Adipose tissue (tissue), 3 donors: ENCODE results near the gene TCL1B. TPM values are rescaled to one million over a fixed set of nuclear protein-coding genes. Genes with fewer than 3 reads are reported as not detected.

ENCODE experiments used
- H3K27ac ChIP-seq: one replicate; pipeline ENCODE4 v1.5.1; 2013; ENCODE audit warnings: low read depth, low read length
- WGBS, 3 donors: extraction: QIAGEN DNeasy Blood & Tissue Kit; methylation state at CpG; one replicate each; pipeline ENCODE4 v1.1.7; 2013; 5-methylcytosine and 5-hydroxymethylcytosine counted together
- polyA plus RNA-seq, 3 donors: library from polyadenylated mRNA; stranded (reverse); fragments of 200-250 nt; gene quantifications; one replicate each; pipeline ENCODE4 v1.2.3, GENCODE V29; 2013
- donor health status: healthy with polysubstance abuse.
- donor health status: Bipolar disorder and iron deficiency.
- donor health status: healthy.

The TCL1B gene
- polyA plus RNA-seq, result not detected

GRCh38 chr14:95685978-95686922, at the start of gene TCL1B:
TSS of gene TCL1B (plus strand) at chr14:95686426. CDS start at chr14:95686468, 42 bp downstream.
- 85 to 87% (median 86%) methylated on average over 24 to 35 of the region's 38 CpGs for WGBS, 3 donors
- H3K27ac ChIP-seq, result no peak within 1 kb of the TSS

- H3K27ac ChIP-seq, result no peak overlapping the region
- 88 to 90% (median 89%) methylated on average over 3 of the region's 3 CpGs for WGBS, 3 donors
Observed at GRCh38 chr14:95644981-95645380, 41.2 kb upstream of the TCL1B start.

- H3K27ac ChIP-seq, result no peak overlapping the region
- WGBS, 3 donors, result 81 to 85% (median 83%) methylated on average over 10 of the region's 10 CpGs
Observed at GRCh38 chr14:95645389-95645996, 40.7 kb upstream of the TCL1B start.

GRCh38 chr14:95647926-95648325, 38.3 kb upstream of the TCL1B start:
- WGBS, 3 donors, result 60 to 73% (median 72%) methylated on average over 3 of the region's 3 CpGs
- no peak overlapping the region for H3K27ac ChIP-seq

GRCh38 chr14:95649230-95649629, 37.0 kb upstream of the TCL1B start:
- H3K27ac ChIP-seq, result no peak overlapping the region
- WGBS, 3 donors, result 63 to 83% (median 79%) methylated on average over 7 of the region's 7 CpGs

- H3K27ac ChIP-seq, result no peak overlapping the region
- 65 to 87% (median 70%) methylated on average over 7 of the region's 7 CpGs for WGBS, 3 donors
Observed at GRCh38 chr14:95651028-95651427, 35.2 kb upstream of the TCL1B start.

- WGBS, 3 donors, result 52 to 55% (median 53%) methylated on average over 5 of the region's 5 CpGs
- no peak overlapping the region for H3K27ac ChIP-seq
Observed at GRCh38 chr14:95651821-95652583, 34.2 kb upstream of the TCL1B start.

- no peak overlapping the region for H3K27ac ChIP-seq
- WGBS, 3 donors, result 64 to 79% (median 69%) methylated on average over 2 of the region's 2 CpGs
Observed at GRCh38 chr14:95652690-95653089, 33.5 kb upstream of the TCL1B start.

- 68 to 93% (median 76%) methylated on average over 1 of the region's 1 CpG for WGBS, 3 donors
- H3K27ac ChIP-seq, result no peak overlapping the region
Observed at GRCh38 chr14:95655461-95655860, 30.8 kb upstream of the TCL1B start.

GRCh38 chr14:95656634-95657033, 29.6 kb upstream of the TCL1B start:
- whole genome bisulfite sequencing, 3 donors, result 85 to 92% (median 86%) methylated on average over 5 of the region's 5 CpGs
- no peak overlapping the region for H3K27ac ChIP-seq

GRCh38 chr14:95657454-95657853, 28.8 kb upstream of the TCL1B start:
- WGBS, 3 donors, result 61 to 80% (median 77%) methylated on average over 4 of the region's 4 CpGs

GRCh38 chr14:95659293-95659989, 26.8 kb upstream of the TCL1B start:
- WGBS, 3 donors, result 61 to 65% (median 62%) methylated on average over 7 of the region's 7 CpGs

More at GRCh38 chr14:95657454-95657853, 28.8 kb upstream of the TCL1B start:
- H3K27ac ChIP-seq, result no peak overlapping the region

GRCh38 chr14:95659990-95660385, 26.2 kb upstream of the TCL1B start:
- WGBS, 3 donors, result 60 to 78% (median 60%) methylated on average over 5 of the region's 5 CpGs
- no peak overlapping the region for H3K27ac ChIP-seq

More at GRCh38 chr14:95659293-95659989, 26.8 kb upstream of the TCL1B start:
- no peak overlapping the region for H3K27ac ChIP-seq

- 43 to 60% (median 45%) methylated on average over 13 of the region's 13 CpGs for WGBS, 3 donors
- no peak overlapping the region for H3K27ac ChIP-seq
Observed at GRCh38 chr14:95660651-95661515, 25.3 kb upstream of the TCL1B start.

- WGBS, 3 donors, result 32 to 53% (median 43%) methylated on average over 4 of the region's 4 CpGs
- H3K27ac ChIP-seq, result no peak overlapping the region
Observed at GRCh38 chr14:95662376-95663186, 23.6 kb upstream of the TCL1B start.

GRCh38 chr14:95663226-95663797, 22.9 kb upstream of the TCL1B start:
- no peak overlapping the region for H3K27ac ChIP-seq
- 38 to 75% (median 66%) methylated on average over 5 of the region's 5 CpGs for WGBS, 3 donors
